ENCODE results near the gene DPM2.

- no peak for TF ChIP-seq TEAD4 (IDR thresholded peaks at IDR 0.05)
- no peak for TF ChIP-seq REST (IDR thresholded peaks at IDR 0.05; ENCODE audit: low read depth)
- TF ChIP-seq NFIC (IDR thresholded peaks at IDR 0.05) = no peak
- no peak for TF ChIP-seq YY1 (IDR thresholded peaks at IDR 0.05; ENCODE audit: low read depth)
These were observed 16.0 kb downstream of the DPM2 start for GRCh38 chr9:127921557-127922120.
